HG03469 (cell line): ENCODE measurements around the gene WDPCP.
"Not testable (repeated sequence)": the region's sequence is repeated elsewhere in the genome, so short reads cannot be mapped to it uniquely, and the experiment has no call there.

Experiments used
- ATAC-seq: cut with Tn5 transposase; IDR thresholded peaks from one replicate; pipeline ENCODE4 v1.9.1; 2021; ENCODE audit warnings: mild to moderate bottlenecking, moderate library complexity, moderate number of reproducible peaks; ENCODE audit not compliant: unreplicated experiment

WDPCP gene

DNA sequence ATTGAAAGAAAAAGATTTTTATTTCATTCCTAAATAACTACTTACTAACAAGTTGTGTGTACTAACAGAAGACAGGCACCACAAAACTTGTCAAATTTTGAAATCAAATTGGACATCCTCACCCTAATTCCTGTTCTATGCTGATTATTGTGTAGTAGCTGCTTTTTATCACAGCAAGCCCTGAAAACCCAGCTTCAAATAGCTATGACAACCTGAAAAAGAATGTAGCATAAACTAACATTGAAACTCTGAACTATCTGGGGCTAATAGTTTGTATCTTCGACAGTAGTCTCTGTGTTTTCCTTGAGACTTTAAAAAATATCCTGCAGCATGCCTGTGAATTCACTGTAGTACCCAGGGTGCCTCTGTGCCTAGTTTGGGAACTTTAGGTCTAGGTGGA lies 122.6 kb downstream of the WDPCP start:
- no peak for ATAC-seq

DNA sequence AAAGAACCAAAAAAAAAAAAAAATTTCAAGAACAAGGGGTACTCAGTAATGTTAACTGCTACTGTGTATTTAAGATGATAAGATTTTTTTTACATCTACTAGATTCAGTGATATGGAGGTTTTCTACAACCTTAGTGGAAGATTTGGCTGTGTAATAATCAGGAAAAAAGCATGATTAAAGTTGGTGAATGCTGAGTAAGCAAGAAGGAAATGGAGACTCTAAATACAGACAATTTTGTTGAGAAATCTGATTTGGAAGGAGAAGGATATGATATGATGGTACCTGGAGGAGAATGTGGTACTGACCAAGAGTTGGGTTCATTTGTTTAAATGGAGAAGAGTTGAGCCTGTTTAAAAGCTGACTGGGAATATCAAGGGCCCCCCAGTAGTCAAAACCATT lies 125.1 kb downstream of the WDPCP start:
- ATAC-seq: no peak

DNA sequence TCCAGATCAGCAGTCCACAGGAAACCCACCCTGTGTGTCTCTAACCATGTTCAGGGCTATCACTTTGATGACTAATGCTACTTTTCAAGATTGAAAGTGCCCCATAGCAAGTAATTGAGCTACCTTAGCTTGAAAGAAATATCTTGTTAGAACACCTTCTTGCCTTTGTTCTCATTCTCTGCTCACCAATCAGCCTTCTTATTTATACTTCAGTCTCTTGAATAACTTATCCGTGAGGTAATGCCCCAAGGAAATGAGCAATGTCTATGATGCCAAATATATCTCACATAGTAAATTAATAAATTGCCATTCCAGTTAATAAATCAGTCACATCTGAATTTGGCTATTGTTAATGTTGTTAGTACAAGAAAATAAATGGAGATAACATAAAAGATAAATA lies 141.6 kb downstream of the WDPCP start:
- ATAC-seq: no peak

DNA sequence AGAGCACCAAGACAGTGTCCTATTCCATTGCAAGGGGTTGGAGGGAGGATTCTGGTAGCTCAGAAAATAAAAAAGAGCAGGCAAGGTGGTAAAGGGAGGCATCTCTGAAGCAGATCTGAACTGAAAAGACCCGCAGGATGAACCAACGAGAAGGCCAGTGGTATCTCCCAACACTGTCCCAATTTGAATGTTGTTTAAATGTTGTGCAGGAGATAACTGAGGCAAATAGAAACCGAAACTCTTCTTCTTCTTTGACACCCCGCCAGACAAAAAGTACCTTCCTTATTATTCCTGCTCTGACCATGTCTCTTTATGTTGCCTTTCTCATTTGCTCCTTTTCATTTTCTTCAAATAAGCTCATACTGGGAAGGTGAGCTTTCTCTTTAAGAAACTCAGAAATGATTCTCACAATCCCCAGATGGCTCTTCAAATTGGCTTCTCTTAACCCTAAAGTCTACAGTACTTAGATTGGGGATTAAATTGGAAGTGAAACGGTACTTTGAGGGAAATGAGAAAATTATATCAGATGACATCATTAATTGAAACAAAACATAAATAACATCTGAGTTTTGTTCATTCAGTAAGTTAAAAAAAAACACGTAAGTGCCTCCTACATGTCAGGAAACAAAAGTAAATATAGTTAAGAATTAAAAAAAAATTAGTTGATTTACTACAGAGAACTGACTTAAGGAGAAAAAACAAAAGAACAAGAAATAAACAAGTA lies 143.6 kb downstream of the WDPCP start:
- no peak for ATAC-seq

DNA sequence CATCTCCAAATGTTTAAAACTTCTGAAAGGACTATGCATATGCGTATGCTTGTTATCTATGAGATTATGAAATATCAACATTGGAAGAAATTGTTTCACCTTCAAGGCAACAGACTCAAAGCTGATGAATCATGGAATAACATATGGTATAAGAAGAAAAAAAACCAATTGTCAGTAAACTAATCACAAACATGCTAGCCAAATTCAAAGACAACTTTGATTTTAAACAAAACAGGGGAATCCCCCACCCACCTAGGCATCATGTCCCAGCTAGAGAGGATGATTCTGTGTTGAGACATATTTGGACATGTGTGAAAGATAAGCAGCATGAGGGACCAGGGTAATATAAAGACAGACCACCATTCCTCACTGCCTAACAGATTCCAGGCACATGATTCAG lies 147.7 kb downstream of the WDPCP start:
- ATAC-seq: no peak

DNA sequence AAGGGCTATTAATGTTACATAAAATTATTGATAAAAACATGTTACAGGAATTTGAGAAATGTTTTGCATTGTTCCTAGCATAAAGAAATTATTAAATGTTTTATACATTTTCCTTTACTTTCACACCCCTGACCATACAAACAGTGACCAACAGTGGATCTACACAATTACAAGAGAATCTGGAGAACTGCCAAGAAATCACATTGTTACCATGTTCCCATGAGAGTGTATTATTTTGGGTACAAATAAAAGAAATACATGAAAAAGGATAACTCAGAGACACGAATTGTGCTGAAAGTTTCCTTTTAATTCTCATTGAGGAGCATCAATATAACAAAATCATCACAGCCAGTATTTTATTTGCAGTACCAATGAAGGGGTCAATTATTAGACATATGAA lies 150.1 kb downstream of the WDPCP start:
- ATAC-seq: no peak

DNA sequence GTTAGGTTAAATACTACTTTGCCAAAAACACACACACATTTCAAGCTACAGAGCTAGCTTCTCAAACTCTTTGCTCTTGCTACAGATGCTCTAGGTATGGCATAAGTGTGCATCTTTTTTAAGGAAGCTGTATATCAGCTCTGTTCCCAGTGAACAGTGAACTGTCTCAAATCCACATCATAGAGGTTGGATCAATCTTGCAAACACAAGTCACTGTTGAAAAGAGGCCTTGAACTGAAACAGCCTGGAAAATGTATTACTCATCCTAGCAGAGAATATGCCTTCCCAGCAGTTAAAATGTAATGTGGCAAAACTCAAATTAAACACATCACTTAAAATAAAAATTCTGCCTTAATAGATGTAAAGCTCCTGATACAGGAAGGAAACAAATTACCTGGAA lies 151.8 kb downstream of the WDPCP start:
- ATAC-seq: no peak

DNA sequence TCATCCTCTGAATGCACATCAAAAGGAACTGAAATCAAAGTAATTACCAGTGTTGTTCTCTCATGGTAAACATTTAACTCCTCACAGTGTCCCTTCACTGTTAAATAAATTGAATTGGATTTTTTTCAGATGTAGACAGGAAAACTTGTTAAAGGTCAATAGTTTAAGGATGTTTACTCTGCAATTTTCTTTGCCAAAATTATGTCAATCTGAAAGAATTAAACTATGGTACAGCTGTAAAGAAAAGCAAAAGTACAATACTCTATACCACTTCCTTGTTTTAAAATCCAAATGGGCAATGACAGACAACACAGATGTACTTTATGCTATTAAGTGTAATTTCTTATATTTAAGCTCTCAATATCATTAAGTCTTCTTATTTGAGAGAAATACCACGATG lies 153.2 kb downstream of the WDPCP start:
- no peak for ATAC-seq

DNA sequence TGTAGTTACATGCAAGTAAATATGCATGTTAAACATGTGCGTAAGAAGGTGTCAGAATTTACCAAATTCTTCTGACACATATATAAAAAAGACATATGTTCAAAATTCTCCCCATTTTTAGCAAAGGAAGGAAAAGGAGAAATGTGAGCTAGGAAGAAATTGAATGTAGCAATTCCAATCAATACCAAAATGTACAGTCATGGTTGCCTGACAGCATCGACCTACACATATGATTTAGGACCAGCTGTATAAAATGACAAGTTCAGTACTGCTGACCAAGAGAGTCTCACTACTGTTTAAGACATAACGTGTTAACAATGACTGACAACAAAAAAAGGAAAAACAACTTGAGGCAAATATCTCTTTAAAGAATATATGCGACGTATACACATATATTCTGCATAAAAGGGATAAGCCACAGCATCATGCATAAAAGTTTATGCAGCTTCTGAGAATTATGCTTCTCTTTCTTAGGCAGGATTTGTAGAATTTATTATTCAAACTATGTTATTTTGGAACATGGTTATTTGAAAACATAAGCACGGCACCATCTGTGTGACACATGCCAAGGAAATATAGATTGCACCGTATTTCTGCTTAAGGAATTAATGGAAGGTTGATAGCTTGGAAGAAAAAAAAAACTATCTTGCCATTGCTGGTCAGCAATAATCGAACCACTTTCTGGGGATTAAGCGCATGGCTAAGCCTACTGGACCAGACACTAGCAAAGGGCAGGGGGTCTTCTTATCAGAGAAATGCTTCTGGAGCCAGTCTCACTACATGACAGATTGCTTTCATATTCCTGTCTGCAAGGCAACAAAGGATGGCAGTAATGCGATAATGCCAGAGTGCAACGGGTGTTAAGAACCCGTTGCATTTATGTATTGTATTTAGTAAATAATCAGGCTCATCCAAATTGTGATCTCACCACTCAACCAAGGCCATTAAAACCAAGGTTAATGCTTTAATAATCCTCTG lies 154.0 kb downstream of the WDPCP start:
- ATAC-seq: no peak

DNA sequence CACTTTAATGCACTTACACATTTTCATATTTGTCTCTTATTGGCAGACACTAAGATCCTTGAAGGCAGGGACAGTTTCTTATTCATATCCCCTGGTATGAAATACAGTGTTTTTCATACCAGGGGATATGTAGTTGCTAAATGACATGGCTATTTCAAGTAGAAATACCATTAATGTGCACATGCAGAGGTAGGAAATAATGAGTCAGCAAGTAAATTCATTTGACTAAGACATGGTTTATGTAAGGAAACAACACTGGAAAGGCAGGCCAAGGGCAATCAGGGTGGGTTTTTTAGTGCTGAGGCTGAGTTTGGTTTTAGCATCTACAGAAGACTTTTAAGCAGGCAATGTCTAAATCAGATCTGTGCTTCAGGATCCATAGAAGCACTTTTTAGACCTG lies 155.9 kb downstream of the WDPCP start:
- ATAC-seq: no peak

DNA sequence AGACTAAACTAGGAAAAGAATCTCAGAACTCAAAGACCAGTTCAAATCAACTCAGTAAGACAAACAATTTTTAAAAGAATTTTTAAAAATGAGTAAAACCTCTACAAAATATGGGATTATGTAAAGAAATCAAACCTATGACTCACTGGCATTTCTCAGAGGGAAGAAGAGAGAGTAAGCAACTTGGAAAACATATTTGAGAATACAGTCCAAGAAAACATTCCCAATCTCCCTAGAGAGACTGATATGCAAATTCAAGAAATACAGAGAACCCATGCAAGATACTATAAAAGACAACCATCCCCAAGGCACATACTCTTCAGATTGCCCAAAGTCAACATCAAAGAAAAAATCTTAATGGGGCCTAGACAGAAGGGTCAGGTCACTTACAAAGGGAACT lies 162.7 kb downstream of the WDPCP start:
- no peak for ATAC-seq

DNA sequence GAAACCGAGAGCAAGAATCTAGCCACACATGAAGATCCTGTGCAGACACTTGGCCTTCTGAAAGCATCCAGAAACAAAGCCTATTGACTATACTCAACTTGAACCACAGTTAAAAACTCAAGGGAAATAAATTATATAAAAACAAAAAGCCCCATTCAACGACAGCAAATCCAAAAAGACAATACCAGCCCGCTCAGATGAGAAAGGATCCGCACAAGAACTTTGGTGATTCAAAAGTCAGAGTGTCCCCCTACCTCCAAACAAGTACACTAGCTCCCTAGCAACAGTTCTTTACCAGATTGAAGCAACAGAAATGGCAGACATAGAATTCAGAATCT lies 163.2 kb downstream of the WDPCP start:
- ATAC-seq: no peak

DNA sequence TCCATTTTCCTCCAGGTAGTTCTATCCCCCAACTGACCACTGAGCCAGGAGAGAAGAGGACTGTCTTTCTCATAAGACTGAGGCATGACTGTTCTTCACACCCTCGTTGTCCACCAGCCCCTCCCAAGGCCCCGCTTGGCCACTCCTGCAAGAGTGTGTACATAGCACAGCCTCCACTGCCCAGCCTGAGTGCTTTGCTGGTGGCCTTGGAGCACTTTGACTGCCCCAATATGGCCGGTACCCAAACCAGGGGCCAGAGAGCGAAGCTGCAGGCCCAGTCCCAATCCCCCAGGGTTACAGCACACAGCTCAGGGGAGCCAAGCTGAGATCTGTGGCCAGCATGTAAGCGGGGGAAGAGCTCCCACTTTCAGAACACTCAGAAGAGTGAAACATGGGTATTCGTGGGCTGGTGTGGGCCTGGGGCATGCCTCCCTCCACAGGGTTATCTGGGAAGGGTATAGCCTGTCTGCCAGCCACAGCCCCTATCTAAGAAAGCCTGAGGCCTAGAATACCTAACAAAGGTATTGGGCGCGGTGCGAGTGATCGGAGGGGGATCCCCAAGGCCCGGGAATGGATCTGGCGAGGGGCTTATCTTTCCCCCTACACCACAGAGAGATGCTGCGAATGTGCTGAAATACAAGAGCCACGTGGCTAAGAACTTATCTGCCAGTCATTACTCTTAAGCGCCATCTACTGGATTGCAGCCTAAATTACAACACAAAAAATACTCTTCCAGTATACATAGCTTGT lies 163.8 kb downstream of the WDPCP start:
- ATAC-seq: peak; percentile 60

DNA sequence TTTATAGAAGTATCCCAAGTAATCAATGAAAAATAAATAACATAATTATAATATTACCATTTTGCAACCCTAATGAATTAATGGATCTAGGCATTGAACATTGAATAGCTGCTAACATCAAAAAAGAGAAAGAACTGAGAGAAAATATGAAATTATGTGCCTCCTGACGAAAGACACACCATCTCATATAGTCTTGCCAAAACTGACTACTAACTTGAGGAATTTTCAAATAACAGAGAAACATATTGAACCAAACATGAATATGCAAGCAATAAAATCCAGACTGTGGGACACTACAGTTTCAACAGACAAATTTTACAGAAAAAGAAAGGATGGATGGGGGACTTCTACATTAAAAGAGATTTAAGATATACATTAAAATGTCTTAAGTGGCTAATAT lies 165.7 kb downstream of the WDPCP start:
- ATAC-seq: no peak

DNA sequence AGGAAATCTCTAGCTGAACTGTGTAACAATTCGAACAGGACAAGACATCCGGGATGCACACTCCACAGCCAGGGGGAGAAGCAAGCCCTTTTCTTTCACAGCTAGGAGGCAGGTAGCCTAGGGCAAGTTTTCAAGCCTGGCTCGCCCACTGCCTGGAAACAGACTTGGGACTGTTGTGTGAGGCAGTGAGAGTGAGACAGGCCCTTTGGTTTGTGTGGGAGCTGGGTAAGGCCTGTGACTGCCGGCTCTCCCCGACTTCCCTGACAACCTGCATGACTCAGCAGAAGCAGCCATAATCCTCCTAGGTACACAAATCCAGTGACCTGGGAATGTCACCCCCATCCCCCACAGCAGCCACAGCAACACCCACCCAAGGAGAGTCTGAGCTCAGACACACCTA lies 179.7 kb downstream of the WDPCP start:
- no peak for ATAC-seq

DNA sequence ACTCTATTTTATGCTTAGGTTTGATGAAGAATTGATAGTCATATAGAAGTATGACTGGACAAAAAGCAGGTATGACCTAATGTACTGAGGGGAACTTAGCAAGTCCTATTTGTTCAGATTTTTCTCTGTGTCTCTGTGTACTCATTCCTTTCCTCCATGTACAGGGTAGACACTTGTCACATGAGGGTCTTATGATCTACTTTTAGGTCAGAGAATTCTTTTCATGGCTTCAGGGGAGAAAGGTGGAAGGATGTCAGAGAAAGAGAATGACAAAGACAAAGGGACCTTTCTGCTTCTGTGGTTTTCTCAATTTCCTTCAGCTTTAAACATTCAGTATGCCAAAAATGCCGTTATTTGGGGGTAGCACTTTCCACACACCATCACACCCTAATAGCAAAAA lies 181.6 kb downstream of the WDPCP start:
- no peak for ATAC-seq

DNA sequence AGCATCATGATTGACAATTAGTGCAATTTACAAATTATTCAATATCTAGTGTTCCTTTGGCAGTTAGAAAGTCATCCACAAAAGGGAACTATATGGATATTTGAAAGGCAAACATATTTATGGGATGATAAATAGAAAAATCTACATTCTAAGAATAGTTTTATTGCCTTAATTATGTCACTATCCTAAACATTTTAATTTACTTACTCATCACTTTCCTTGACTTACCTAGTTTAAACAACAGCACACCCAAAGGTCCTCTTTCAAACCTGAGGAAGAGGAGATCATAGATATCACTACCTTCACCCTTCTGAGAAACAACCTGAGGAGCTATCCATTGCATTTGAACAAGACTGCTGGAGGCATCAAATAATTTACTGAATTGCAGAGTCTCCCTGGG lies 184.5 kb downstream of the WDPCP start:
- no peak for ATAC-seq

DNA sequence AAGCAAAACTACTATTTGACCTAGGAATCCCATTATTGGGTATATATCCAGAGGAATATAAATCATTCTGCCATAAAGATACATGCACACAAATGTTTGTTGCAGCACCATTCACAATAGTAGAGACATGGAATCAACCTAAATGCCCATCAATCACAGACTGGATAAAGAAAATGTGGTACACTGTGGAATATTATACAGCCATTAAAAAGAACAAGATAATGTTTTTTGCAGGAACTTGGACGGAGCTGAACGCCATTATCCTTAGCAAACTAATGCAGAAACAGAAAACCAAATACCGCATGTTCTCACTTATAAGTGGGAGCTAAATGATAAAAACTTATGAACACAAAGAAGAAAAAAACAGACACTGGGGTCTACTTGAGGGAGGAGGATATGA lies 185.4 kb downstream of the WDPCP start:
- ATAC-seq: not testable (repeated sequence)

DNA sequence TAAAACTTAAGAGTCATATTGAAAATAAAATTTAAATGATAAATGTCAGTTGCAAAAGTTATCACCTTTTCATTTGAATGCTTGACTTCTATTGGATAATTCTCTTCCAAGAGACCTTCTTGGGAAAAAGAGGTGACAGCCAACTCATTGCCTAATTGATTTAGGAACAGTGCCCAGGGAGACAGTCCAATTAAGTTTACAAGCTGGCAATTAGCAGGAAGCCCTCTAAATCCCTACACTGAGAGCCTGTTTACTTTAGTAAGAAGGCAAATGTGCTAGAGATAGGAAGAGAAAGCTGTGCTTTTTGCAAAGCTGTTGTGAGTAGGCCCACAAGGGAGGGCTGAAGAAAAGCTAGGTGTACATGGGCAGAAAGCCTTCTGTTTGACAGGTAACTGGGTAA lies 189.1 kb downstream of the WDPCP start:
- ATAC-seq: no peak

DNA sequence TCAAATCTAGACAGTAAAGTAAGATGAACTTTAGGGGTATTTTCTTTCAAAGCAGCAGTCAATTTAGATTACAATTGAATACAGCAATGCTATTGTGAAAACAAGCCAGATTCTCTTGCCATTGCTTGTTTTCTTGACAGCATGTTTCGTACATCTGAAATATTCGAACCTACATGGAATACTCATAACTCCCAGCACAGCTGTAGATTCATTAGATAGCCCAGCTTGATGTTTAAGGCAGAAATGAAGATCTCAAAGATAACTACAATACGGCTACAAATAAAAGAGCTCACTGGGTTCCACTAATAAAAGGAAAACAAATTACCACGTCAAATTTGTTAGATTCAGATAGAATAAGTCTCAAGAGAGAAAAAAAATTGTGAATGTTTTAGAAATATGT lies 208.8 kb downstream of the WDPCP start:
- ATAC-seq: no peak

DNA sequence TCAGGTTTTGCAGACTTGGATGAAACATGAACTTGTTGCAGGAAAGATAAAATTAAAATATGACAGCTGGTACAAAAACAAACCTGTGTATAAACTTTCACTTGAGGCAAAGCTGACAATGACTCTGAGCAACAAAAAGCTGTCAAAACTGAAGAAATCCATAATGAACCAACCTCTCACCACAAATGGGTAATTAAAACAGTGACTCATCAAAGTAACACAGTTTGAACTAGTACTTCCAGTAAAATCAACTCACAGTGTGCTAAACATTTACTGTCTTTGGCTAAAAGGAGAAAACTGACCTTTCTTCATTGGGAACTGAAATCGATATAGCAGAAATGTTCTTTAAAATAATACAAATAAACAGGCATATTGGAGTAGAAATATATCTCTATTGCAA lies 209.7 kb downstream of the WDPCP start:
- ATAC-seq: no peak

DNA sequence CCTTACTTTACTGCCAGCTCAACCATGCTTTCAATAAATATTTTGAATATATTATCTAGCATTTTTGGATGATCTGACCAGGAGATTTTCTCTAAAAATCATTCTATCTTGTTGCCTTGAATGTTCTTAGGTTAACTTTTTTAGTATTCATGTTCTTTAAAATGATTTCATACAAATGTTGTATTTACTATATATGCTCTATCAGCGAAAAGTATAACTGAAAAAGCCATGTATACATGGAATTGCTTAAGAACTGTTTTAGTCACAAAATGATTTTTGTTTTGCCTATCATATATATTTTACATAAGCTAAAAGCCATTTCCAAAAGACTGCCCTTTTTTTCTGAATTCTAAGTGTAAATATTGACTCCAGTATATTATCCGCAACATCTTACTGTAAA lies 213.9 kb downstream of the WDPCP start:
- no peak for ATAC-seq
